HEK293T (cell line): ENCODE results near the gene IFNL4.

Source experiments
- FOXK2 ChIP-seq: fragments of 450-650 bp; IDR thresholded peaks from 2 replicates; pipeline ENCODE4 v1.6.1; 2016; ENCODE audit warnings: mild to moderate bottlenecking
- L3MBTL2 ChIP-seq: fragments of 450-650 bp; conservative IDR thresholded peaks from 2 replicates; pipeline ENCODE4 v1.6.1; 2016; ENCODE audit warnings: mild to moderate bottlenecking
- NFRKB ChIP-seq: fragments of 450-650 bp; IDR thresholded peaks from 2 replicates; pipeline ENCODE4 v1.6.1; 2016; ENCODE audit warnings: mild to moderate bottlenecking, moderate library complexity
- SP1 ChIP-seq: fragments of 450-650 bp; IDR thresholded peaks from 2 replicates; pipeline ENCODE4 v1.6.1; 2017
- SUZ12 ChIP-seq: fragments of 450-650 bp; IDR thresholded peaks from 2 replicates; pipeline ENCODE4 v1.6.1; 2016; ENCODE audit warnings: mild to moderate bottlenecking
- TARDBP ChIP-seq: fragments of 450-650 bp; IDR thresholded peaks from 2 replicates; pipeline ENCODE4 v1.6.1; 2016
- ZNF384 ChIP-seq: fragments of 450-650 bp; IDR thresholded peaks from 2 replicates; pipeline ENCODE4 v1.6.1; 2016

GRCh38 chr19:39200803-39201115 is 47.9 kb downstream of the IFNL4 start:
- no peak for TF ChIP-seq TARDBP
- no peak for TF ChIP-seq ZNF384
- TF ChIP-seq FOXK2, result no peak
- TF ChIP-seq NFRKB, result no peak
- TF ChIP-seq SUZ12, result no peak
- no peak for TF ChIP-seq SP1
- TF ChIP-seq L3MBTL2, result no peak
